Sigmoid colon (tissue), 7 donors: ENCODE results near the gene GBX1. TPM values are rescaled to one million over a fixed set of nuclear protein-coding genes. Genes with fewer than 3 reads are reported as not detected.

Source experiments
- DNase-seq: peaks from one replicate; pipeline ENCODE4 v3.0.0-alpha.2; 2019
- H3K27ac ChIP-seq, 4 donors: fragments of 200-600 bp; sonication (generic); one replicate each; pipeline ENCODE4 v1.5.1; 2016 to 2019; ENCODE audit warnings: mild to moderate bottlenecking in 1 of 4
- H3K27me3 ChIP-seq, 3 donors: fragments of 200-600 bp; sonication (generic); one replicate each; pipeline ENCODE4 v1.5.1; 2019; ENCODE audit warnings: mild to moderate bottlenecking in 1 of 3
- H3K36me3 ChIP-seq, 4 donors: fragments of 200-600 bp; sonication (generic); one replicate each; pipeline ENCODE4 v1.5.1; 2016 to 2019
- H3K4me1 ChIP-seq, 4 donors: fragments of 200-600 bp; sonication (generic); one replicate each; pipeline ENCODE4 v1.5.1; 2017 to 2019
- H3K4me3 ChIP-seq, 4 donors: fragments of 200-600 bp; sonication (generic); one replicate each; pipeline ENCODE4 v1.5.1; 2017 to 2019; ENCODE audit warnings: mild to moderate bottlenecking in 2 of 4, moderate library complexity in 1 of 4
- H3K9me3 ChIP-seq, 4 donors: fragments of 200-600 bp in 3 of 4; sonication (generic) in 3 of 4; one replicate each; pipeline versions ENCODE4 v1.5.1 to v1.6.1; 2013 to 2019
- EP300 ChIP-seq, 4 donors: sonication (generic); formaldehyde crosslinking; IDR thresholded peaks; one replicate each; pipeline ENCODE4 v1.6.1; 2017; ENCODE audit warnings: antibody characterized with exemption in 4 of 4
- POLR2A ChIP-seq, 2 donors: fragments of 450-650 bp; IDR thresholded peaks; one replicate each; pipeline ENCODE4 v1.6.1; 2016; ENCODE audit warnings: antibody characterized with exemption in 2 of 2, mild to moderate bottlenecking in 2 of 2, moderate library complexity in 2 of 2
- POLR2AphosphoS5 ChIP-seq, 4 donors: sonication (generic); formaldehyde crosslinking; IDR thresholded peaks; one replicate each; pipeline ENCODE4 v1.6.1; 2017; ENCODE audit warnings: antibody characterized with exemption in 4 of 4
- WGBS, 2 donors: extraction: QIAGEN DNeasy Blood & Tissue Kit; methylation state at CpG; one replicate each; pipeline ENCODE4 v1.1.7; 2013; 5-methylcytosine and 5-hydroxymethylcytosine counted together
- intact Hi-C: fragments of 100-400 bp; cut with DNase I; formaldehyde crosslinking; loops from one replicate; pipeline ENCODE4 v1.15.1; 2023
- polyA plus RNA-seq, 3 donors: library from polyadenylated mRNA; stranded (reverse); fragments of 200-250 nt; gene quantifications; one replicate each; pipeline ENCODE4 v1.2.3, GENCODE V29; 2013
- total RNA-seq, 4 donors: library from RNA; depleted of rRNA; stranded (reverse); fragments of >200 nt; gene quantifications; one replicate each; pipeline ENCODE4 v1.1.0, GENCODE V29; 2016
- TF ChIP-seq, protein P1 (sequence below), 4 experiments: fragments of 450-650 bp in 3 of 4; fragments of 200-600 bp in 1 of 4; IDR thresholded peaks; one replicate each; pipeline ENCODE4 v1.5.1; 2016 to 2019; ENCODE audit warnings: antibody characterized with exemption in 4 of 4, mild to moderate bottlenecking in 3 of 4, moderate library complexity in 2 of 4
- donor health status: healthy with polysubstance abuse.
- donor health status: Bipolar disorder and iron deficiency.
- donor health status: healthy.

GBX1 gene
- total and polyA plus RNA-seq, 7 donors: not detected

DNA sequence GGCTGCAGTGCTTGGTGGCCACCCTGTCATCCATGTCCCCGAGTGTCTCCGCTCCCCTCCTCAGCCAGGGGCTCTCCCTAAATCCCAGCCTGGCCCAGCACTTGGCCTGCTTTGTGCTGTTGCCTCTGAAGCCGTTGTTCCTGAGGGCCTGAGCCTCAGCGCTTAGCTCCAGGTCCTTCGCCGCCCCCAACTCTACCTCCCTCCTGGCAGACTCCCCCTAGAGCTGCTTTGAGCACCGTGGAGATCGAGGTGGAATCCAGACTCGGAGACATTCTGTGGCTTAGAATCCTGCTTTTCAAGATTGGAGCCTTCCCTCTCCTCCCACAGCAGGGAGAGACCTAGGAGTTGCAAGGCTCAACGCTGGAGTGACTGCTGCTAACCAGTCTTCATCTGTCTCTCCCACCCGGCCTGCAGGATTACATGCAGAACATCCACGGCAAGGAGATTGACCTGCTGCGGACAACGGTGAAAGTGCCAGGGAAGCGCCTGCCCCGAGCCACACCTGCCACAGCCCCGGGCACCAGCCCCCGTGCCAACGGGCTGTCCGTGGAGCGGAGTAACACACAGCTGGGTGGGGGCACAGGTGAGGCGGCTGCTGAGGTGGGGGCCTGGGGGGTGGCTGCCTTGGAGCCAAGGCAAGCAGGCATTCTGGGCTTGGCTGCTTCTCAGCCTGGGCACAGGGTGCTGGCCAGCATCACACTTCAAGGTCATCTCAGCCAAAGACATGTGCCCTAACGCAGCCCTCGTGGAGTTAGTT is 33.3 kb downstream of the GBX1 start:
- Histone ChIP-seq H3K9me3 (no peaks in the 10 kb centered on the region), H3K4me3 (no peak overlapping the region), H3K27me3 (no peaks in the 10 kb centered on the region), H3K4me1 (no peaks in the 10 kb centered on the region), H3K36me3 (peaks cover 37 to 99% (median 66%) of the 10 kb centered on the region in 4 donors), H3K27ac (no peak overlapping the region)
- TF ChIP-seq POLR2A (IDR thresholded peaks at IDR 0.05) (no peak), POLR2AphosphoS5 (IDR thresholded peaks at IDR 0.05) (no peak), EP300 (IDR thresholded peaks at IDR 0.05) (no peak)
- TF ChIP-seq, protein P1, sequence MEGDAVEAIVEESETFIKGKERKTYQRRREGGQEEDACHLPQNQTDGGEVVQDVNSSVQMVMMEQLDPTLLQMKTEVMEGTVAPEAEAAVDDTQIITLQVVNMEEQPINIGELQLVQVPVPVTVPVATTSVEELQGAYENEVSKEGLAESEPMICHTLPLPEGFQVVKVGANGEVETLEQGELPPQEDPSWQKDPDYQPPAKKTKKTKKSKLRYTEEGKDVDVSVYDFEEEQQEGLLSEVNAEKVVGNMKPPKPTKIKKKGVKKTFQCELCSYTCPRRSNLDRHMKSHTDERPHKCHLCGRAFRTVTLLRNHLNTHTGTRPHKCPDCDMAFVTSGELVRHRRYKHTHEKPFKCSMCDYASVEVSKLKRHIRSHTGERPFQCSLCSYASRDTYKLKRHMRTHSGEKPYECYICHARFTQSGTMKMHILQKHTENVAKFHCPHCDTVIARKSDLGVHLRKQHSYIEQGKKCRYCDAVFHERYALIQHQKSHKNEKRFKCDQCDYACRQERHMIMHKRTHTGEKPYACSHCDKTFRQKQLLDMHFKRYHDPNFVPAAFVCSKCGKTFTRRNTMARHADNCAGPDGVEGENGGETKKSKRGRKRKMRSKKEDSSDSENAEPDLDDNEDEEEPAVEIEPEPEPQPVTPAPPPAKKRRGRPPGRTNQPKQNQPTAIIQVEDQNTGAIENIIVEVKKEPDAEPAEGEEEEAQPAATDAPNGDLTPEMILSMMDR (IDR thresholded peaks at IDR 0.05): no peak
- 96% methylated on average over 24 of the region's 24 CpGs for WGBS, 2 donors
- intact Hi-C loops: no loop called here
- DNase-seq: peak; percentile 57

DNA sequence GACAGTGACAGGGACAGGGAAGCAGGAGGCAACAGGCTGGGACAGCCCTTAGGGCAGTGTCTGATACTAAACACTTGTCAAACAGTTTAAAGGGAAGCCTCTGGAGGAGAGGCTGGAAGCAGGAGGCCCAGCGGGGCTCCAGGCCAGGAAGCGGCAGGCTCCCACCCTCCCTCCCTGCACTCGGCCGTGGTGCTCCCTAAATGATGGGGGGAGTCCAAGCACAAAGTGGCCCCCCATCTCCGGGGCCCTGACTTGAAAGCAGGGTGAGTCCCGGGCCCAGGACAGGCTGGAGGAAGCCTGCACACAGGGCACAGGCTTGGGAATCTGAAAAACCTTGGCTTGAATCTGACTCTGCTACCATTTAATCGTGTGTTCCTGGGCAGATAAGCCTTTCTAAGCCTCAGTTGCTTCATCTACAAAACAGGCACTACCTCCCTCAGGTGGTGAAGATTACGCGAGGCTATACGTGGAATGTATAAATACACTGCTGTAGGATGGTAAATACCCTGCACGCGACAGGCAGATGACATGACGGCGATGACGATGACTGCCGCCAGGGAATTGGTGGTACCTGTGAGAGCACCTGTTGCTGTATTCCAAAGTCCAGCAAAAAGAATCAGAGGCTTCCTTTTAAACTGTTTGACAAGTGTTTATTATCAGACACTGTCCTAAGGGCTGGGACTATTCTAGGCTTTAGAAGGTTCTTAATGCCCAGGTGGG is 34.1 kb downstream of the GBX1 start:
- Histone ChIP-seq H3K27me3 (no peaks in the 10 kb centered on the region), H3K36me3 (peaks cover 45 to 100% (median 71%) of the 10 kb centered on the region in 4 donors), H3K4me3 (no peak overlapping the region), H3K4me1 (no peaks in the 10 kb centered on the region), H3K9me3 (no peaks in the 10 kb centered on the region), H3K27ac (no peak overlapping the region)
- intact Hi-C loops: no loop called here
- TF ChIP-seq EP300 (IDR thresholded peaks at IDR 0.05) (no peak), POLR2A (IDR thresholded peaks at IDR 0.05) (no peak), POLR2AphosphoS5 (IDR thresholded peaks at IDR 0.05) (no peak)
- TF ChIP-seq, protein P1 (IDR thresholded peaks at IDR 0.05): no peak
- DNase-seq: peak; percentile 19
- 92 to 93% methylated on average over 16 of the region's 16 CpGs for WGBS, 2 donors

DNA sequence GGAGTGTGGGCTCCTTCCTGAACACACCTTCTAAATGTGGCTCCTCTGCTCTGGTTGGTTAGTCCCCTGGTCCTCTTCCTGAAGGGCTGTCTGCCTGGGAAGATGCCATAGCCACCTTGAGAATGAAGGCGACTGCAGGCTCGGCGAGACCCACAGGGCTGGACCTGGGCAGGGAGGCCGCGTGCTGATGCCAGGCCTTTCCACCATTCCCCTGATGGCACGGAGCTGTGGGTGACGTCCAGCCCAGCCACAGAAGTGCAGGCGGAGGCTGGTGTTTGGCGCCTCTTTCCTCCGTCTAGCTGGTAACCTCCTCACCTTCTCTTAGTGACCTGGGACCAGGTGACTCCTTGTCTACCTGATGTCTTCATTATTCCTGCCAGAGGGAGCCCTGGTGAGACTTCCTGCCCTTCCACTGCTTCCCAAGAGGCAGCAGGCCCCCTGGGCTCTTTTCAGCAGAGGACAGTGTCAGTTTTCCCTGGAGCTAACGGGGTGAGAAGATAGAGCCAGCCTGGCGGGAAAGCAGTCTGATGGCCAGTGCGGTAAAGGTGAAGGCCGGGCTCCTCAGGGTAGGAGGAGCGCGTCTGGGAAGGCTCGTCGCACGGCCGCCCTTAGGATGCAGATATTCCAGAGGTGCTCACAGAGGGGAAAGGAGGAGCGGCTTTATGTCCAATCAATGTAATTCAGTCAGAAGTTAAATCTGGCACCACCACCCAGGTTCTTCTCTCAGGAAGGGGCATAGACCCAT is 34.9 kb downstream of the GBX1 start:
- H3K4me3 ChIP-seq: no peak overlapping the region
- H3K36me3 ChIP-seq: peaks cover 46 to 96% (median 75%) of the 10 kb centered on the region in 4 donors
- no peak for TF ChIP-seq POLR2AphosphoS5 (IDR thresholded peaks at IDR 0.05)
- no peak for TF ChIP-seq POLR2A (IDR thresholded peaks at IDR 0.05)
- no peak for TF ChIP-seq EP300 (IDR thresholded peaks at IDR 0.05)
- TF ChIP-seq, protein P1 (IDR thresholded peaks at IDR 0.05): no peak
- 96% methylated on average over 21 of the region's 21 CpGs for WGBS, 2 donors
- H3K4me1 ChIP-seq: no peaks in the 10 kb centered on the region
- peak; percentile 28 for DNase-seq
- H3K9me3 ChIP-seq: no peaks in the 10 kb centered on the region
- intact Hi-C loops: no loop called here
- peak overlapping the region in 1 of 4 donors; percentile 1 for H3K27ac ChIP-seq
- H3K27me3 ChIP-seq: no peaks in the 10 kb centered on the region

DNA sequence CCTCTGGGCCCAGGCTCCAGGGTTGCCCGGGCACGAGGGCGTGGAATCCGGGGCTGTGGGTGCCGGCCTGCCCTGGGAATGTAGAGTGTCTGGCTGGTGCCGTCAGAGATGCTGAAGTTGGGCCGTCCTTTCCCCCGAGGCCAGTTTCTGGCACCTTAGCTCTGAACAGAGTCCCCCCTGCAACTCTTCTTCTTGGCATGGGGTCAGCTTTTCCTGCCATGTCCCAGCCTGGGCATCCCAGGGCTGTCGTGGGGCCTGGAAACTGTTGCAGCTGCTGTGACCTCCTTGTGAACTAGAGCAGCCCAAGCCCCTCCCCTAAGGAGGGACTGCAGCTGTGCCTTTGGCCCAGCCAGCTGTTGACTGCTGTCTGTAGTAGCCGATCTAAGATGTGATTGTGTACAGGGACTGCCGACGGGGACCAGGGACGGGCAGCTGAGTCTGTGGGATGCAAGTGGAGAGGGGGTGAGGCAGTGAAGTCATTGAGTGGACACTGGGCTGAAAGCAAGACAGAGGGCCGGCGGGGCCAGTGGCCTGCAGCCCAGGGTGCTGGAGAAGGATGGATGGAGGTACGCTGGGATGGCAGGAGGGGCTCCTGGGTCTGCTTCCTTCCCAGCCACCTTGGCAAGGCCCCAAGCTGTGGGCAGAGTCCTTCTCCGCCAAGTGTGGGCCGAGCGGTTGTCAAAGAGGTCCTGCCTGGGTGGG is 35.8 kb downstream of the GBX1 start:
- H3K36me3 ChIP-seq: peaks cover 46 to 87% (median 75%) of the 10 kb centered on the region in 4 donors
- H3K4me3 ChIP-seq: no peak overlapping the region
- TF ChIP-seq EP300 (IDR thresholded peaks at IDR 0.05) (no peak), POLR2A (IDR thresholded peaks at IDR 0.05) (no peak), POLR2AphosphoS5 (IDR thresholded peaks at IDR 0.05) (no peak)
- TF ChIP-seq, protein P1 (IDR thresholded peaks at IDR 0.05): no peak
- 85 to 86% methylated on average over 19 of the region's 19 CpGs for WGBS, 2 donors
- peak overlapping the region in 1 of 4 donors; percentile 10 for H3K27ac ChIP-seq
- intact Hi-C loops: no loop called here
- DNase-seq: no peak
- peaks cover 0 to 1% (median 0%) of the 10 kb centered on the region in 4 donors for H3K4me1 ChIP-seq
- H3K9me3 ChIP-seq: no peaks in the 10 kb centered on the region
- H3K27me3 ChIP-seq: no peaks in the 10 kb centered on the region
